IPS-20b (cell line): ENCODE data around the gene YWHAB.

Source experiments
- H3K27ac ChIP-seq: one replicate; pipeline ENCODE4 v1.5.1; 2013; ENCODE audit warnings: low read length
- H3K27me3 ChIP-seq: 2 replicates; pipeline ENCODE4 v1.6.1; 2013; ENCODE audit warnings: mild to moderate bottlenecking, low read length, inconsistent platforms; ENCODE audit not compliant: insufficient read depth
- H3K36me3 ChIP-seq: 2 replicates; pipeline ENCODE4 v1.6.1; 2013; ENCODE audit warnings: low read depth, mild to moderate bottlenecking, inconsistent platforms, low read length, moderate library complexity; ENCODE audit not compliant: insufficient read depth
- H3K4me1 ChIP-seq: 2 replicates; pipeline ENCODE4 v1.6.1; 2013; ENCODE audit warnings: mild to moderate bottlenecking, control low read depth, inconsistent platforms, low read length, moderate library complexity; ENCODE audit not compliant: insufficient read depth
- H3K4me3 ChIP-seq: 2 replicates; pipeline ENCODE4 v1.5.1; 2013; ENCODE audit warnings: mild to moderate bottlenecking, low read length, inconsistent platforms
- H3K9ac ChIP-seq: 2 replicates; pipeline ENCODE4 v1.6.1; 2013; ENCODE audit warnings: low read depth, mild to moderate bottlenecking, inconsistent platforms, low read length, moderate library complexity
- H3K9me3 ChIP-seq: 2 replicates; pipeline ENCODE4 v1.6.1; 2013; ENCODE audit warnings: mild to moderate bottlenecking, low read depth, low read length, inconsistent platforms; ENCODE audit not compliant: insufficient read depth

The YWHAB gene

DNA sequence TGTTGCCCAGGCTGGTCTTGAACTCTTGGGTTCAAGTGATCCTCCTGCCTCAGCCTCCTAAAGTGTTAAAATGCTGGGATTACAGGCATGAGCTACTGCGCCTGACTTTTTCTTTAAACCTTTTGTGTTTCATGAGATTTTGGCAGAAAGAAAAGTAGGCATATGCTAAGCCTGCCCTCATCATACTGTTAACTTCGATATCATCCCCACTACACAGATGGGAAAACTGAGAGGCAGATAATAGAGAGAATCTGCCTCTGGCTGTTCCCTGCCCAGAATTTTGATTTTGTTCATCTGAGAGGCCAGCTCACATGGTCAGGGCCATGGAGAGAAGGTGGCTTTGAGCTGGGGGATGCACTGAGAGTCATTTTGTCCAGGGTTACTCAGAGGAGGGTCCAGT lies 31.9 kb downstream of the YWHAB start:
- H3K4me3 ChIP-seq, result no peak overlapping the region
- H3K36me3 ChIP-seq, result peaks cover 78% of the 10 kb centered on the region
- no peak overlapping the region for H3K27ac ChIP-seq
- H3K27me3 ChIP-seq, result no peaks in the 10 kb centered on the region
- no peak overlapping the region for H3K9ac ChIP-seq
- no peaks in the 10 kb centered on the region for H3K9me3 ChIP-seq
- H3K4me1 ChIP-seq, result no peaks in the 10 kb centered on the region

DNA sequence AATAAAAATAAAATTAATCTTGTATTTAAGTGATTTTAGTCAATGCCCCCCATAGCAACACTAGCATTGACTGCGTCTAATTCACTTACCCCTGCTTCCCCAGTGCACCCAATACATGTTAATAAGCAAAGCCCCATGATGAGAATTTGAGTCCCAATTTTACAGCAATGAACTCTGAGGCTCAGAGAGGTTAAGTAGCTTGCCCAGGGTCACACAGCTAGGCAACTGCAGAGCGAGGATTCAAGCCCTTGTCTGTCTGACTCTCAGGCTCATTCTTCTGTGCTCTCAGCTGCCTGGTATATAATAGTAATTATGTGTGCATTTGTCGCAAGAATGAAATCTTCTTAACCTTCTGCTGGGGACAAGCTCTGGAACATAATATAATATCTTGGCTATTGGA lies 32.8 kb downstream of the YWHAB start:
- Histone ChIP-seq H3K36me3 (peaks cover 78% of the 10 kb centered on the region), H3K9me3 (no peaks in the 10 kb centered on the region), H3K27ac (no peak overlapping the region), H3K9ac (no peak overlapping the region), H3K4me3 (no peak overlapping the region), H3K4me1 (no peaks in the 10 kb centered on the region), H3K27me3 (no peaks in the 10 kb centered on the region)

DNA sequence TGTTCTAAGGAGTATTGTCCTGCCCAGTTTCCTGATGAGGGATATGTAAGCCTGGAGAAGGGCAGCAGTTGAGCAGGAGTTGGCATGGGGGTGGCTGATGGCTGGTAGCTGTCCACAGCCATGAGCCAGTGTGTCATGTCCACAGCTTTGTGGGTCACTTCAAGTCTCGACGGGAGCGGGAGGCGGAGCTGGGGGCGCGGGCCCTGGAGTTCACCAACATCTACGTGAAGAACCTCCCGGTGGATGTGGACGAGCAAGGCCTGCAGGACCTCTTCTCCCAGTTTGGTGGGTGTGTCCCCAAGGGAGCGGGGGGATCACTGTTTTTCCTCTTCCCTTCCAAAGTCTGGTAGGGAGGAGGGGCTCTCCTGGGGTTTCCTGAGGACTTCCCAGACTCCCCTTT lies 33.3 kb downstream of the YWHAB start:
- no peak overlapping the region for H3K4me3 ChIP-seq
- H3K27ac ChIP-seq, result no peak overlapping the region
- no peaks in the 10 kb centered on the region for H3K27me3 ChIP-seq
- no peaks in the 10 kb centered on the region for H3K4me1 ChIP-seq
- no peaks in the 10 kb centered on the region for H3K9me3 ChIP-seq
- H3K36me3 ChIP-seq, result peaks cover 78% of the 10 kb centered on the region
- no peak overlapping the region for H3K9ac ChIP-seq

DNA sequence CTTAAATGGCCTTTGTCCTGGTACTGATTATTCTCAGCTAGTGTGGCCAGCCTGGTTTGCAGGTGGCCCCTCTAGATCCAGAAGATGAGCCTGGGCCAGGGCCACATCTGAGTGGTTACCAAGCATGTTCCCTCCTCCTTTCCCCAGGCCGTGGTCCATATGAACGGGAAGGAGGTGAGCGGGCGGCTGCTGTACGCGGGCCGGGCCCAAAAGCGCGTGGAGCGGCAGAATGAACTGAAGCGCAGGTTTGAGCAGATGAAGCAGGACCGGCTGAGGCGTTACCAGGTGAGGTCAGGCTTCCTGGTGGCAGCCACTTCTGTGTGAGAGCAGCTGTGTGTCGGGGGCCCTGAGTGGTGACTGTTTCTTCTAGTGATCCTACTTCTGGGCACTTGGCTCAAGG lies 35.9 kb downstream of the YWHAB start:
- Histone ChIP-seq H3K4me3 (no peak overlapping the region), H3K4me1 (no peaks in the 10 kb centered on the region), H3K27ac (no peak overlapping the region), H3K36me3 (peaks cover 77% of the 10 kb centered on the region), H3K9ac (no peak overlapping the region), H3K27me3 (no peaks in the 10 kb centered on the region), H3K9me3 (no peaks in the 10 kb centered on the region)

DNA sequence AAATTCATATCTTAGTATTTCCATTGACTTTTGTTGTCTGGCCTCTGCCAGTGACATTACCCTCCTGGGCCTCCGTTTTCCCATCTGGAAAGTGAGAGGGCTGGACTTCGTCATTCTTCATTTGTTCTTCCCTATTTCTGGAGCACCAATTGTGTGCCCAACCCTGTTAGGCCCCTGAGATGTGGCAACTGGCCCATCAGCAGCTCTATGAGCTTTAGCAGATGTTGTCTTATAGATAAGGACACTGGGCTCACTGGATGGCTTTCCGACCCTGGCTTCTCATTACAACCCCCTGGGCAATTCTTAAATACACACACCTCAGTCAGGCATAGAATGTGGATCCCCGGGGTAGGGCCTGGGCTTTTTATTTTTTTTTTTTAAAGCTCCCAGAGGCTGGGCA lies 39.0 kb downstream of the YWHAB start:
- Histone ChIP-seq H3K9me3 (no peaks in the 10 kb centered on the region), H3K9ac (no peak overlapping the region), H3K36me3 (peaks cover 49% of the 10 kb centered on the region), H3K27me3 (no peaks in the 10 kb centered on the region), H3K4me3 (no peak overlapping the region), H3K27ac (no peak overlapping the region), H3K4me1 (no peaks in the 10 kb centered on the region)

DNA sequence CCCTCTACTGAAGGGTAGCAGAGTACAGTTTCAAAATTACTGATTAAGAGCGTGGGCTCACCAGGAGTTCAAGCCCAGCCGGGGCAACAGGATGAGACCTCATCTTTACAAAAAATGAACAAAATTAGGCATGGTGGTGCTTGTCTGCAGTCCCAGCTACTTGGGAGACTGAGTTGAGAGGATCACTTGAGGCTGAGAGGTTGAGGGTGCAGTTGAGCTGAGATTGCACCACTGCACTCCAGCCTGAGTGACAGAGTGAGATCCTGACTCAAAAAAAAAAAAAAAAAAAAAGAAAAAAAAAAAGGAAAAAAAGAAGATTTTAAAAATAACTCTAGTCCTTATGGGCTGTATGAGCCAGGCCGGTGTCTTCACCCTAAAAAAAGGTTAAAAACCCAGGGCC lies 43.1 kb downstream of the YWHAB start:
- no peak overlapping the region for H3K27ac ChIP-seq
- H3K4me3 ChIP-seq, result no peak overlapping the region
- no peaks in the 10 kb centered on the region for H3K27me3 ChIP-seq
- no peak overlapping the region for H3K9ac ChIP-seq
- no peaks in the 10 kb centered on the region for H3K4me1 ChIP-seq
- no peaks in the 10 kb centered on the region for H3K9me3 ChIP-seq
- peaks cover 52% of the 10 kb centered on the region for H3K36me3 ChIP-seq

DNA sequence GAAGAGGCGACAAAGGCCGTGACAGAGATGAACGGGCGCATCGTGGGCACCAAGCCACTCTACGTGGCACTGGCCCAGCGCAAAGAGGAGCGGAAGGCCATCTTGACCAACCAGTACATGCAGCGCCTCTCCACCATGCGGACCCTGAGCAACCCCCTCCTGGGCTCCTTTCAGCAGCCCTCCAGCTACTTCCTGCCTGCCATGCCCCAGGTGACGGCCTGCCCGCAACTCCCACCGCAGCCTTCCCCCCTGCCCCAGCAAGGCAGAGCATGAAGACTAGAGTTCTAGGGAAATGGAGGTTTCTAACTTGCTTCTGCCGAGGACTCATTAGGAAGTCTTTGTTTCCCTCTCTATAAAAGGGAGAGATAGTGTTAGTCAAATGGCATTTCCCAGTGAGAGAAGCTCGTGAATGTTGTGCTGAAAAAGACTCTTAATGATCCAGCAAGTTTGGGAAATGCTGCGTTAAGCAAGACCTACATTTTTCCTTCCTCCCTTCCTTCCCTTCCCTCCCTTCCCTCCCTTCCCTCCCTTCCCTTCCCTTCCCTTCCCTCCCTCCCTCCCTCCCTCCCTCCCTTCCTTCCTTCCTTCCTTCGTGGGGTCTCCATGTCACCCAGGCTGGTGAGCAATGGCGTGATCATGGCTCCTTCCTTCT lies 45.1 kb downstream of the YWHAB start:
- no peak overlapping the region for H3K4me3 ChIP-seq
- H3K27ac ChIP-seq, result no peak overlapping the region
- no peaks in the 10 kb centered on the region for H3K27me3 ChIP-seq
- H3K4me1 ChIP-seq, result no peaks in the 10 kb centered on the region
- peaks cover 52% of the 10 kb centered on the region for H3K36me3 ChIP-seq
- H3K9me3 ChIP-seq, result no peaks in the 10 kb centered on the region
- no peak overlapping the region for H3K9ac ChIP-seq

DNA sequence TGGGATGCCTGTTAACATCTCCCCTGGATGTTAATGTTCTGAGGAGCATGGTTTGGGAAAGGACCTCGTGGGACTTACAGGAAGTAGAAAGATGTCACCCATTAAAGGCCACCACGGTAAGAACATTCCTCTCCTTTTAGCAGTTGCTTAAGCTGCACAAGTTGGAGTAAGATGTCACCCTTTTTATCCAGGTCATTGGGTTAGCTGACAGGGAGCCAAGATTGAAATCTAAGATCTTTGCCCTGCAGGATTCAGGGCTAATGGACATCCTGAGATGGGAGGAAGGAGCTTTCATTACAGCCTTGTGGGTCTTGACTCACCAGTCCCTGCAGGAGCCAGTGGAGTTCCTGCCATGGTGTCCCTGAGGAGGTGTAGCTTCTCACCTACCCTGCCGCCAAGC lies 46.4 kb downstream of the YWHAB start:
- Histone ChIP-seq H3K27me3 (no peaks in the 10 kb centered on the region), H3K9me3 (no peaks in the 10 kb centered on the region), H3K4me3 (no peak overlapping the region), H3K4me1 (no peaks in the 10 kb centered on the region), H3K9ac (no peak overlapping the region), H3K36me3 (peaks cover 61% of the 10 kb centered on the region), H3K27ac (no peak overlapping the region)

DNA sequence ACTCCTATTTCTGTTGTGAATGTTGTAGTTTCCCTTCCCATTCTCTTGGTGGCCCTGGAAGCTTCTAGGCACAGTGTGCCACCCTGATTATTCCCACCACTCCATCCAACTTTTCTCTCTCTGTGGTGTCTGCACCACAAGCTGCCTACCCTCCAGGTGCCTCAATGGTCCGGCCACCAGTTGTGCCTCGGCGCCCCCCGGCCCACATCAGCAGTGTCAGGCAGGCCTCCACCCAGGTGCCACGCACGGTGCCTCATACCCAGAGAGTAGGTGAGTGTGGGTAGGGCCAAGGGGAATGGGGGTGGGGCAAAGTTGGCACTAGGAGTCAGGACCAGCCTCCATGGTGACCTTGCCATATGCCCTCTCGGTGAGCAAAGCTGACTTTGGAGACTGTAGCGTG lies 47.4 kb downstream of the YWHAB start:
- H3K27me3 ChIP-seq, result no peaks in the 10 kb centered on the region
- no peaks in the 10 kb centered on the region for H3K4me1 ChIP-seq
- no peak overlapping the region for H3K9ac ChIP-seq
- H3K9me3 ChIP-seq, result no peaks in the 10 kb centered on the region
- no peak overlapping the region for H3K27ac ChIP-seq
- peaks cover 71% of the 10 kb centered on the region for H3K36me3 ChIP-seq
- no peak overlapping the region for H3K4me3 ChIP-seq

DNA sequence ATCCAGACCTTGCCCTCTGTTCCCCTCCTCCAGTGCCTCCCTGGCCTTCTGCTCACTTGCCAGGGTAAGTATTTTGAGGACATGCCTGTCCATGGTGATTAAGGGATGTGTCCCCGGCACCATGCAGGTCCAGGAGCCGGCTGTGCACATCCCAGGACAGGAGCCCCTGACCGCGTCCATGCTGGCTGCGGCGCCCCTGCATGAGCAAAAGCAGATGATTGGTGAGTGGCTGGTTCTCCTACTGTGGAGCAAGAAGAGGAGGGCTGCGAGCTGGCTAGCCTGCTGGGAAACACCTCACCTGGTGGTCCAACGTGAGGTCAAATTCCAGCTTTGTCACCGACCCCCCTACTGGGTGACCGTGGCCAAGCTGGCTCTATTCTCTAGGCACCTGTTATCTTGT lies 51.0 kb downstream of the YWHAB start:
- Histone ChIP-seq H3K4me1 (no peaks in the 10 kb centered on the region), H3K9me3 (no peaks in the 10 kb centered on the region), H3K4me3 (no peak overlapping the region), H3K27me3 (no peaks in the 10 kb centered on the region), H3K9ac (no peak overlapping the region), H3K36me3 (peaks cover 93% of the 10 kb centered on the region), H3K27ac (no peak overlapping the region)

DNA sequence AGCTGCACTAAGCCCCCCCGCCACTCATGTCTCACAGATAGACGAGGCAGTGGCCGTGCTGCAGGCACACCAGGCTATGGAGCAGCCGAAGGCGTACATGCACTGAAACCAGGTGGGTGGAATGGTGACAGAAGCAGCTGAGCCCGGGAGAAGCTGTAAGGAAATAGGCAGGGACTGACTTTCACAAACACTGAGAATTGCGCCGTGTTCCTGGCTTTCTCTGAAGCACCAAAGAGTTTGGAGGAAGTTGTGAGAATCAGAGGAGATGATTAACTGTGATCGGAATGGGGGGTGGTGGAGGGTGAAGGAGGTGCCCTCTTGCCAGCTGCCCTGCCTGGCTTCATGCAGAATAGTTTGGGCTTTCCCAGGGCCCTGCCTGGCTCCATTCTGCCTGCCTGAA lies 53.1 kb downstream of the YWHAB start:
- peaks cover 96% of the 10 kb centered on the region for H3K36me3 ChIP-seq
- H3K27ac ChIP-seq, result no peak overlapping the region
- no peaks in the 10 kb centered on the region for H3K9me3 ChIP-seq
- H3K4me1 ChIP-seq, result no peaks in the 10 kb centered on the region
- H3K4me3 ChIP-seq, result no peak overlapping the region
- no peak overlapping the region for H3K9ac ChIP-seq
- H3K27me3 ChIP-seq, result no peaks in the 10 kb centered on the region

DNA sequence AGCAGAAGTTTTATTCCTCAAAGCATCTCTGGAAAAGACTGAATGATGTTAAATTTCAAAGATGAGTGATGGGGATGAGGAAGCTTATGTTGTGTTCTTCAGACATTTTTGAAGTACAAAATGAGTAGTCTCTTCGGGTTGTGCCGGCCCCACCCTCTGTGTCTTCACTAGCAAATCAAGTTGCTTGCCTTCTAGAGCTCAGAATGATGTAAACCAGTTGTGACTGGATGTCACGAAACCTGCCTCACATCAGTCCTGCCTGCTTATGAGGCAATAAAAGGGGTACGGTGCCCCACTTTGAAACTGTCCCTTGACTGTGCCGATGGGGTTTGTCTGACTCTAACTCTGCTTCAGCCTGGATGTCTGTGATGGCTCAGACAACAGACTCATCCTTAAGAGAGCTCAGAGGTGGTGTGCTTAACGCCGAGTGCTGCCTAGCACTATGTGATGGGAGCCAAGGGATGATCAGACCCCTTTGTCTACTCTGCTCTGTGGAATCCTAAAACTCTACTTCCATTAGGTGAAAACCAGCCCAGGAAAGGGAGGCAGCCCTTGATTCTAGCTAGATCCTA lies 55.7 kb downstream of the YWHAB start:
- no peaks in the 10 kb centered on the region for H3K4me1 ChIP-seq
- no peak overlapping the region for H3K4me3 ChIP-seq
- no peak overlapping the region for H3K27ac ChIP-seq
- peaks cover 98% of the 10 kb centered on the region for H3K36me3 ChIP-seq
- no peak overlapping the region for H3K9ac ChIP-seq
- H3K27me3 ChIP-seq, result no peaks in the 10 kb centered on the region
- no peaks in the 10 kb centered on the region for H3K9me3 ChIP-seq
